Measurements from ENCODE around the gene MLANA. TPM values are rescaled to one million over a fixed set of nuclear protein-coding genes. Genes with fewer than 3 reads are reported as not detected.
A peak's percentile ranks its signal among the peaks of the same experiment; 100 is the strongest.

MLANA gene
- total and polyA plus RNA-seq, 4 experiments from 2014 or later = 0.59 TPM; not detected in 3

DNA sequence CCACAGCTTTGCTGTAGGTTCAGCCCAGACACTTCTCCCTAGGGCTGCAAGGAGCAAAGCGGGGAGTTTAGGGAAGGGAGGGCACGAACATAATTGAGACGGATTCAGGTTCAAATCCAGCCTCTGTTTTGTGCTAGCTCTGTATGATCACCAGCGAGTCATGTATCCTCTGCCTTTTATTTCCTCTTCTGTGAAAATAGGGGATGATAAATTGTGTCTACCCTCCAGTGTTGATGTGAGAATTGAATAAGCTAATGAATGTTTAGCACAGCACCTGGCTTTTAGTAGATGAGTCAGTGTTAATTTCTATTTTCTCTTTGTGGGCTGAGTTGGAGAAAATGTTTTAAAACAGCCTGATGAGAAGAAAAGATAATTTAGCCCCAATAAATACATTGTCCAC lies 6.2 kb downstream of the MLANA start:
- H3K27me3 ChIP-seq (ENCODE audit: insufficient read depth, low read length) = no peaks in the 10 kb centered on the region
- H3K9me3 ChIP-seq (ENCODE audit: control insufficient read depth in 1 of 2, low read length in 2 of 2) = no peaks in the 10 kb centered on the region
- H3K36me3 ChIP-seq (ENCODE audit: insufficient read depth, low read length) = no peaks in the 10 kb centered on the region
- H3K4me3 Mint-ChIP-seq = no peak overlapping the region
- H3K27ac ChIP-seq (ENCODE audit: low read depth, low read length) = no peak overlapping the region
- H3K4me3 ChIP-seq (ENCODE audit: low read length in 2 of 2) = no peak overlapping the region
- no peak for DNase-seq
- no peak overlapping the region for H3K27ac Mint-ChIP-seq
- no peaks in the 10 kb centered on the region for H3K4me1 ChIP-seq (ENCODE audit: insufficient read depth, low read length)
- intact Hi-C loops (cut with micrococcal nuclease) = no loop called here
- H3K27me3 Mint-ChIP-seq = no peaks in the 10 kb centered on the region
- no peaks in the 10 kb centered on the region for H3K4me1 Mint-ChIP-seq
- ChIA-PET CTCF (ENCODE audit: partially characterized antibody) (interaction anchor here (0.8 to 1.9 kb wide), 5 partner anchors 9 to 64 kb away, joined by 3 to 14 read pairs (median 3); partner anchors contain the start of gene ERMP1), POLR2A (ENCODE audit: partially characterized antibody) (no interaction called here)
- no peaks in the 10 kb centered on the region for H3K9me3 Mint-ChIP-seq
- peaks cover 24 to 34% of the 10 kb centered on the region in 2 donors for H3K36me3 Mint-ChIP-seq

DNA sequence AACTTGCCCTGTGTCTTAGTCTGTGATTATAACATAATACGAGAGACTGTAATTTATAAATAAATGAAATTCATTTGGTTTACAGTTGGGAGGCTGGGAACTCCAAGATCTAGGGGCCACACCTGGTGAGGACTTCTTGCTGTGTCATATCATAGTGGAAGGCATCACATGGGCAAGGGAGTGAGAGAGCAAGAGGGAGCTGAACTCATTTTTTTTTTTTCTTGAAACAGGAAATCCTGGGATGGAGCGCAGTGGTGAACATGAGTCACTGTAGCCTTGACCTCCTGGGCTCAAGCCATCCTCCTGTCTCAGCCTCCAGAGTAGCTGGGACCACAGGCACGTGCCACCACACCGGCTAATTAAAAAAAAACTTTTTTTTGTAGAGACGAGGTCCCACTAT lies 7.2 kb downstream of the MLANA start:
- H3K4me3 ChIP-seq (ENCODE audit: low read length in 2 of 2) = no peak overlapping the region
- H3K36me3 Mint-ChIP-seq = peaks cover 24 to 38% of the 10 kb centered on the region in 2 donors
- H3K4me3 Mint-ChIP-seq = no peak overlapping the region
- ChIA-PET CTCF (ENCODE audit: partially characterized antibody) (interaction anchor here (1.6 kb wide), 1 partner anchor 12 kb away, joined by 9 read pairs; no protein-coding TSS in a partner anchor), POLR2A (ENCODE audit: partially characterized antibody) (no interaction called here)
- no peaks in the 10 kb centered on the region for H3K27me3 Mint-ChIP-seq
- no peaks in the 10 kb centered on the region for H3K9me3 ChIP-seq (ENCODE audit: control insufficient read depth in 1 of 2, low read length in 2 of 2)
- H3K36me3 ChIP-seq (ENCODE audit: insufficient read depth, low read length) = no peaks in the 10 kb centered on the region
- DNase-seq = no peak
- intact Hi-C loops (cut with micrococcal nuclease) = no loop called here
- no peaks in the 10 kb centered on the region for H3K27me3 ChIP-seq (ENCODE audit: insufficient read depth, low read length)
- no peak overlapping the region for H3K27ac ChIP-seq (ENCODE audit: low read depth, low read length)
- H3K4me1 ChIP-seq (ENCODE audit: insufficient read depth, low read length) = no peaks in the 10 kb centered on the region
- no peaks in the 10 kb centered on the region for H3K9me3 Mint-ChIP-seq
- peaks cover 0 to 1% (median 0%) of the 10 kb centered on the region in 4 donors for H3K4me1 Mint-ChIP-seq
- peak overlapping the region in 1 of 7 donors; percentile 52 for H3K27ac Mint-ChIP-seq

- H3K27me3 Mint-ChIP-seq = no peaks in the 10 kb centered on the region
- no peaks in the 10 kb centered on the region for H3K9me3 Mint-ChIP-seq
- H3K27ac Mint-ChIP-seq = peak overlapping the region in 1 of 7 donors; percentile 0
- H3K27me3 ChIP-seq (ENCODE audit: insufficient read depth, low read length) = no peaks in the 10 kb centered on the region
- H3K9me3 ChIP-seq (ENCODE audit: control insufficient read depth in 1 of 2, low read length in 2 of 2) = no peaks in the 10 kb centered on the region
- intact Hi-C loops (cut with micrococcal nuclease) = loop anchor here (1.0 kb wide), 1 partner anchor 100 kb away; no protein-coding TSS in a partner anchor
- no peak overlapping the region for H3K27ac ChIP-seq (ENCODE audit: low read depth, low read length)
- DNase-seq = no peak
- H3K4me1 Mint-ChIP-seq = peaks cover 0 to 1% (median 0%) of the 10 kb centered on the region in 4 donors
- peaks cover 27 to 44% of the 10 kb centered on the region in 2 donors for H3K36me3 Mint-ChIP-seq
- H3K36me3 ChIP-seq (ENCODE audit: insufficient read depth, low read length) = no peaks in the 10 kb centered on the region
- H3K4me1 ChIP-seq (ENCODE audit: insufficient read depth, low read length) = no peaks in the 10 kb centered on the region
- H3K4me3 ChIP-seq (ENCODE audit: low read length in 2 of 2) = no peak overlapping the region
- POLR2A ChIA-PET (ENCODE audit: partially characterized antibody) = no interaction called here
- CTCF ChIA-PET (ENCODE audit: partially characterized antibody) = interaction anchor here (1.0 to 1.6 kb wide), 4 partner anchors 10 to 57 kb away, joined by 3 to 9 read pairs (median 4); no protein-coding TSS in a partner anchor
- H3K4me3 Mint-ChIP-seq = no peak overlapping the region
These were observed 8.6 kb downstream of the MLANA start for GRCh38 chr9:5899292-5899691.

DNA sequence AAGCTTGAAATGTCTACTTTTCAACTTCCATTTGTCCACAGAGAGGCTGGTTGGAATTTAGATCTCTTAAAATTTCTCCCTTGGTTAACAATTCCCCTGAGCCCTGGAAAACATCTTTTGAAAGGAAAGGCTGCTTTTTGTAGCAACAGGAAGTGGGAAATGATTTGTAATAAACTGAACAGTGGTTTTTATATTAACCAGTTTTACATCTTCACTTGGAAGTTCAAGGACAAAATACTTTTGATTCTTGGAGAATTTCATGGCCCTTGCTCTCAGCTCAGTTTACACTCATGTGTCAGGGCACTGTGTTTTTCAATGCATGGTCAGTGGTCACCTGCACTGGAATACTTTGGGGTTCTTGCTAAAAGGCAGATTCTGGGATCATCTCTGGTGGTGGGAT lies 9.9 kb downstream of the MLANA start:
- H3K9me3 ChIP-seq (ENCODE audit: control insufficient read depth in 1 of 2, low read length in 2 of 2) = no peaks in the 10 kb centered on the region
- Mint-ChIP-seq H3K27ac (peak overlapping the region in 1 of 7 donors; percentile 53), H3K4me1 (peaks cover 0 to 1% (median 0%) of the 10 kb centered on the region in 4 donors), H3K36me3 (peaks cover 37 to 50% of the 10 kb centered on the region in 2 donors), H3K4me3 (no peak overlapping the region), H3K27me3 (no peaks in the 10 kb centered on the region), H3K9me3 (no peaks in the 10 kb centered on the region)
- H3K27me3 ChIP-seq (ENCODE audit: insufficient read depth, low read length) = no peaks in the 10 kb centered on the region
- CTCF ChIA-PET (ENCODE audit: partially characterized antibody) = interaction anchor here (0.8 to 1.3 kb wide), 3 partner anchors 14 to 35 kb away, joined by 3 to 4 read pairs (median 3); no protein-coding TSS in a partner anchor
- H3K36me3 ChIP-seq (ENCODE audit: insufficient read depth, low read length) = no peaks in the 10 kb centered on the region
- intact Hi-C loops (cut with micrococcal nuclease) = no loop called here
- H3K4me3 ChIP-seq (ENCODE audit: low read length in 2 of 2) = no peak overlapping the region
- no peak overlapping the region for H3K27ac ChIP-seq (ENCODE audit: low read depth, low read length)
- no peak for DNase-seq
- POLR2A ChIA-PET (ENCODE audit: partially characterized antibody) = no interaction called here
- no peaks in the 10 kb centered on the region for H3K4me1 ChIP-seq (ENCODE audit: insufficient read depth, low read length)

DNA sequence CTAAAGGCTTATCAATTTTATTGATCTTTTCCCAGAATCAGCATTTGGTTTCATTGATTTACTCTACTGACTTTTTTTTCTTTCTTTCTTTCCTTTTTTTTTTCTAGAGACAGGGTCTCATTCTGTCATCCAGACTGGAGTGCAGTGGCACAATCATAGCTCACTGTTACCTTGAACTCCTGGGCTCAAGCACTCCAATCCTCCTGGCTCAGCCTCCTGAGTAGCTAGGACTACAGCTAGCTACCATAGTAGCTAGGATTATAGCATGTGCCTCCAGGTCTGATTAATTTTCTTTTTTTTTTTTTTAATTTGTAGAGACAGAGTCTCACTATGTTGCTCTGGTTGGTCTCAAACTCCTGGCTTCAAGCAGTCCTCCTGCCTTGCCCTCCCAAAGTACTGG lies 11.7 kb downstream of the MLANA start:
- intact Hi-C loops (cut with micrococcal nuclease) = no loop called here
- POLR2A ChIA-PET (ENCODE audit: partially characterized antibody) = no interaction called here

DNA sequence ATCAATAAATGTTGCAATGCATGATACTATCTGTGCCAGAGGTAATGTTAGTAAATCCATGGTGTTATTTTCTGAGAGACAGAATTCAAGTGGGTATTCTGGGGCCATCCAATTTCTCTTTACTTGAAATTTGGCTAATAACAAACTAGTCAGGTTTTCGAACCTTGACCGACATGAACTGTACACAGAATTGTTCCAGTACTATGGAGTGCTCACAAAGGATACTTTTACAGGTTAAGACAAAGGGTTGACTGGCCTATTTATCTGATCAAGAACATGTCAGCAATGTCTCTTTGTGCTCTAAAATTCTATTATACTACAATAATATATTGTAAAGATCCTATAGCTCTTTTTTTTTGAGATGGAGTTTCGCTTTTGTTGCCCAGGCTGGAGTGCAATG lies 18.2 kb downstream of the MLANA start:
- ChIA-PET POLR2A (ENCODE audit: partially characterized antibody) (no interaction called here), CTCF (ENCODE audit: partially characterized antibody) (interaction anchor here (3.1 kb wide), 1 partner anchor 23 kb away, joined by 9 read pairs; no protein-coding TSS in a partner anchor)
- Mint-ChIP-seq H3K27me3 (no peaks in the 10 kb centered on the region), H3K36me3 (peaks cover 32% of the 10 kb centered on the region in 2 donors), H3K4me3 (no peak overlapping the region), H3K9me3 (no peaks in the 10 kb centered on the region), H3K27ac (no peak overlapping the region), H3K4me1 (peaks cover 0 to 1% (median 0%) of the 10 kb centered on the region in 4 donors)
- Histone ChIP-seq H3K27ac (ENCODE audit: low read depth, low read length) (no peak overlapping the region), H3K27me3 (ENCODE audit: insufficient read depth, low read length) (no peaks in the 10 kb centered on the region), H3K9me3 (ENCODE audit: control insufficient read depth in 1 of 2, low read length in 2 of 2) (no peaks in the 10 kb centered on the region), H3K36me3 (ENCODE audit: insufficient read depth, low read length) (peaks cover 5% of the 10 kb centered on the region), H3K4me1 (ENCODE audit: insufficient read depth, low read length) (no peaks in the 10 kb centered on the region), H3K4me3 (ENCODE audit: low read length in 2 of 2) (no peak overlapping the region)
- no peak for DNase-seq
- intact Hi-C loops (cut with micrococcal nuclease) = no loop called here

More for the DNA sequence above, 11.7 kb downstream of the MLANA start:
- H3K36me3 Mint-ChIP-seq = peaks cover 38 to 48% of the 10 kb centered on the region in 2 donors
- DNase-seq = no peak
- H3K27me3 Mint-ChIP-seq = no peaks in the 10 kb centered on the region
- no peak overlapping the region for H3K4me3 Mint-ChIP-seq
- Histone ChIP-seq H3K9me3 (ENCODE audit: control insufficient read depth in 1 of 2, low read length in 2 of 2) (no peaks in the 10 kb centered on the region), H3K36me3 (ENCODE audit: insufficient read depth, low read length) (peaks cover 5% of the 10 kb centered on the region), H3K27me3 (ENCODE audit: insufficient read depth, low read length) (no peaks in the 10 kb centered on the region), H3K27ac (ENCODE audit: low read depth, low read length) (no peak overlapping the region), H3K4me3 (ENCODE audit: low read length in 2 of 2) (no peak overlapping the region), H3K4me1 (ENCODE audit: insufficient read depth, low read length) (no peaks in the 10 kb centered on the region)
- H3K9me3 Mint-ChIP-seq = no peaks in the 10 kb centered on the region
- CTCF ChIA-PET (ENCODE audit: partially characterized antibody) = interaction anchor here (1.3 to 1.9 kb wide), 3 partner anchors 14 to 104 kb away, joined by 3 to 8 read pairs (median 4); no protein-coding TSS in a partner anchor
- H3K27ac Mint-ChIP-seq = peak overlapping the region in 1 of 7 donors; percentile 26
- peaks cover 0 to 1% (median 0%) of the 10 kb centered on the region in 4 donors for H3K4me1 Mint-ChIP-seq

GRCh38 chr9:5909976-5910375 lies 19.3 kb downstream of the MLANA start:
- Mint-ChIP-seq H3K4me3 (no peak overlapping the region), H3K36me3 (peaks cover 26% of the 10 kb centered on the region in 2 donors), H3K4me1 (peaks cover 0 to 1% (median 0%) of the 10 kb centered on the region in 4 donors), H3K27ac (no peak overlapping the region), H3K9me3 (no peaks in the 10 kb centered on the region), H3K27me3 (no peaks in the 10 kb centered on the region)
- no peak for DNase-seq
- ChIA-PET CTCF (ENCODE audit: partially characterized antibody) (interaction anchor here (3.1 kb wide), 1 partner anchor 24 kb away, joined by 9 read pairs; no protein-coding TSS in a partner anchor), POLR2A (ENCODE audit: partially characterized antibody) (no interaction called here)
- H3K4me3 ChIP-seq (ENCODE audit: low read length in 2 of 2) = no peak overlapping the region
- no peak overlapping the region for H3K27ac ChIP-seq (ENCODE audit: low read depth, low read length)
- intact Hi-C loops (cut with micrococcal nuclease) = no loop called here
- no peaks in the 10 kb centered on the region for H3K9me3 ChIP-seq (ENCODE audit: control insufficient read depth in 1 of 2, low read length in 2 of 2)
- no peaks in the 10 kb centered on the region for H3K27me3 ChIP-seq (ENCODE audit: insufficient read depth, low read length)
- H3K4me1 ChIP-seq (ENCODE audit: insufficient read depth, low read length) = no peaks in the 10 kb centered on the region
- peaks cover 5% of the 10 kb centered on the region for H3K36me3 ChIP-seq (ENCODE audit: insufficient read depth, low read length)
